Psoas muscle (tissue), 8 donors: ENCODE measurements around the gene PRKD2. TPM values are rescaled to one million over a fixed set of nuclear protein-coding genes. Genes with fewer than 3 reads are reported as not detected.

ENCODE experiments used
- ATAC-seq, 4 donors: fragments of 200-7000 bp; cut with Tn5 transposase; one replicate each; pipeline ENCODE4 v1.9.1; 2020; ENCODE audit warnings: moderate library complexity in 3 of 4, mild to moderate bottlenecking in 2 of 4
- DNase-seq, 2 donors: peaks; one replicate each; pipeline ENCODE4 v3.0.0-alpha.2; 2020
- H3K27ac ChIP-seq: fragments of 200-600 bp; one replicate; pipeline ENCODE4 v1.8.0; 2022
- H3K27me3 ChIP-seq, 3 donors: fragments of 200-600 bp in 1 of 3; one replicate each; pipeline versions ENCODE4 v1.6.1 to v1.8.0; 2013 to 2022; ENCODE audit warnings: low read length in 2 of 3, mild to moderate bottlenecking in 2 of 3, moderate library complexity in 1 of 3; ENCODE audit not compliant: insufficient read depth in 3 of 3
- H3K36me3 ChIP-seq, 2 donors: fragments of 200-600 bp in 1 of 2; one replicate each; pipeline versions ENCODE4 v1.6.1 to v1.8.0; 2013 to 2022; ENCODE audit warnings: low read depth in 1 of 2, mild to moderate bottlenecking in 1 of 2, moderate library complexity in 1 of 2; ENCODE audit not compliant: insufficient read depth in 1 of 2
- H3K4me1 ChIP-seq: fragments of 200-600 bp; one replicate; pipeline ENCODE4 v1.8.0; 2022
- H3K4me3 ChIP-seq: fragments of 200-600 bp; one replicate; pipeline ENCODE4 v1.8.0; 2022; ENCODE audit warnings: mild to moderate bottlenecking
- H3K9me3 ChIP-seq: fragments of 200-600 bp; one replicate; pipeline ENCODE4 v1.8.0; 2022
- CTCF ChIP-seq: fragments of 200-600 bp; IDR thresholded peaks from one replicate; pipeline ENCODE4 v1.8.0; 2022; ENCODE audit warnings: antibody characterized with exemption
- WGBS, 3 donors: extraction: QIAGEN DNeasy Blood & Tissue Kit; methylation state at CpG; one replicate each; pipeline versions ENCODE4 v1.1.6 to v1.1.7; 2013; 5-methylcytosine and 5-hydroxymethylcytosine counted together
- intact Hi-C, 2 donors: fragments of 100-400 bp; cut with DNase I; formaldehyde crosslinking; loops; one replicate each; pipeline versions ENCODE4 v1.11.0 to v1.14.2; 2022
- polyA plus RNA-seq, 3 donors: library from polyadenylated mRNA; stranded (reverse); fragments of 200-250 nt; gene quantifications; one replicate each; pipeline ENCODE4 v1.2.3, GENCODE V29; 2013
- total RNA-seq, 4 donors: library from RNA; stranded (reverse); fragmentation: NEBNext Ultra II Directional in 2 of 4; extraction: Animal tissue kit (Norgen Biotek cat#: 25700) in 2 of 4; gene quantifications; one replicate each; pipeline versions ENCODE4 v1.2.1 to v1.2.4, GENCODE V29; 2021 to 2023
- donor health status: healthy with polysubstance abuse.
- donor health status: DM: no; HTN: no; CAD: no; lungs with moderate emphysema.
- donor health status: Bipolar disorder and iron deficiency.
- donor health status: healthy.
- donor health status: DM: yes; HTN: yes; CAD: no.
- donor health status: DM: no; HTN: no; CAD: no.
- donor health status: DM: no; HTN: no; CAD: no.
- donor health status: DM: yes; HTN: yes; CAD: no.

The PRKD2 gene
- total and polyA plus RNA-seq, 7 donors, result 4.0 to 9.1 (median 6.9) TPM

- Histone ChIP-seq H3K36me3 (peaks cover 3 to 71% of the 10 kb centered on the region in 2 donors), H3K4me1 (no peaks in the 10 kb centered on the region), H3K4me3 (peak overlapping the region; percentile 38), H3K27me3 (no peaks in the 10 kb centered on the region), H3K27ac (no peak overlapping the region), H3K9me3 (no peaks in the 10 kb centered on the region)
- intact Hi-C loops, result no loop called here
- ATAC-seq (no peak), DNase-seq (no peak)
- WGBS, 3 donors, result 74 to 81% (median 80%) methylated on average over 8 to 9 of the region's 9 CpGs
- TF ChIP-seq CTCF, result no peak
Measured at GRCh38 chr19:46696866-46697203, 20.1 kb downstream of the PRKD2 start.

DNA sequence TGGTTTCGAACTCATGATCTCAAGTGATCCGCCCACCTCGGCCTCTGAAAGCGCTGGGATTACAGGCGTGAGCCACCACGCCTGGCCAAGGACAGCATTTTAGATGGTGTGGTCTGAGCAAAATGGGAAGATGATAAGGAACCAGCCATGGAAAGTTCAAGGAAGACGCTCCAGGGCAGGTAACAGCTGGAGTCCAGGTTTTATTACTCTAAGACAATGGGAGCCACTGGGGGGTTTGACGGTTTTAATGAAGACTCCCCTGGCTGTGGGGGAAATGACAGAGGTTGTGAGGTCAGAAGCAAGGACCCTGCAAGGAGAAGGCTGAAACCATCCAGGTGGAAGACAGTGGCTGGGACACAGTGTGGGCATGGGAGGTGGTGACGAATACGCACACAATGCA lies 20.9 kb downstream of the PRKD2 start:
- no peak for TF ChIP-seq CTCF
- 95% methylated on average over 10 of the region's 10 CpGs for WGBS, 3 donors
- Histone ChIP-seq H3K36me3 (peaks cover 3 to 71% of the 10 kb centered on the region in 2 donors), H3K27ac (no peak overlapping the region), H3K9me3 (no peaks in the 10 kb centered on the region), H3K4me3 (no peak overlapping the region), H3K4me1 (no peaks in the 10 kb centered on the region), H3K27me3 (no peaks in the 10 kb centered on the region)
- no peak for ATAC-seq
- DNase-seq, result no peak
- intact Hi-C loops, result no loop called here

DNA sequence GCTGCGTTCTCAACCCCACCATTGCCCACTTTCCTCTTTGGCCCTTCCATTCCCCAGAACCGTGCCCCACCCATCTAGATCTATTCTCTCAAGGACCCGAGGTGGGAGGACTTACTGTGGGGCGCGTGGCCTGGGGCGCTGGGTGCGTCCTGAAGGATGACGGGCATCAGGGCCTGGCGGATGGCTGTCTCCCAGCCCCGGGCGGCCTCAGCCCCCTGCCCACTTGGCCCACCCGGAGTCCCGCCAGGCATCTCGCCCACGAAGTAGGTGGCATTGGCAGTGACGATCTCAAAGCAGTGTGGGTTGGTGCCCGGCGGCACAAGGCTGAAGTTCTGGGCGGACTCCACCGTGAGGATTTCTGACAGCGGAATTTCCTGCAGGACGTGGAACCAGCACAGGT lies 23.2 kb downstream of the PRKD2 start:
- 94 to 98% (median 94%) methylated on average over 22 of the region's 22 CpGs for WGBS, 3 donors
- no peaks in the 10 kb centered on the region for H3K9me3 ChIP-seq
- no peaks in the 10 kb centered on the region for H3K27me3 ChIP-seq
- ATAC-seq, result no peak
- H3K4me1 ChIP-seq, result no peaks in the 10 kb centered on the region
- no peak overlapping the region for H3K27ac ChIP-seq
- no peak overlapping the region for H3K4me3 ChIP-seq
- intact Hi-C loops, result no loop called here
- no peak for TF ChIP-seq CTCF
- H3K36me3 ChIP-seq, result peaks cover 3 to 77% of the 10 kb centered on the region in 2 donors
- no peak for DNase-seq

DNA sequence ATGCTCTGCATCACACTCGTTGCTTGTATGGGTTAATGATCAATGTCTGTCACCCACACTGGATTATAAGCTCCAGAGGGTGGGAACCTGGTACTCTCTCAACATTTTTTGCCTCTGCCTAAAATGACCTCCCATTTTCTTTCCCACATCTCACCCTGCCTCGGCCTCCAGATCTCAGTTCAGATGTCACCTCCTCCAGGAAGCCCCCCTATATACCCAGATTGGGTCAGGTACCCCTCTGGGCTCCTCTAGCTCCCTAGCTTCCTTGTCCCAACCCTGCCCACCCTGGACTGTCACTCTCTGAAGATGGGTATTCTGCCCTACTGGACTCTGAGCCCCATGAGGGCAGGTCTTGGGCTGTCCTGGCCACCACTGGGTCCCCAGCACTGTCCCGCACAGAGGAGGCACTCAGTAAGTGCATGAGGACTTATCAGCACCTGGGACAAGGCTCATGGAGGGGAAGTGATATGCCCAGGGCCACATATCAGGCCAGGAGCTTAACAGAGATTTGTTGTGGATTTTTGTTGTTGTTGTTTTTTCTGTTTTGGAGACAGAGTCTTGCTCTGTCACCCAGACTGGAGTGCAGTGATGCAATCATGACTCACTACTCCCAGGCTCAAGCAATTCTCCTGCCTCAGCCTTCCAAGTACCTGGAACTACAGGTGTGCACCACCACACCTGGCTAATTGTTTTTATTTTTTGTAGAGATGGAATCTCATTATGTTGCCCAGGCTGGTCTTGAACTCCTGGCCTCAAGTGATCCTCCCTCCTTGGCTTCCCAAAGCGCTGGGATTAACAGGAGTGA lies 23.8 kb downstream of the PRKD2 start:
- H3K27ac ChIP-seq, result no peak overlapping the region
- H3K9me3 ChIP-seq, result no peaks in the 10 kb centered on the region
- WGBS, 3 donors, result 88 to 92% (median 90%) methylated on average over 4 of the region's 4 CpGs
- H3K36me3 ChIP-seq, result peaks cover 3 to 82% of the 10 kb centered on the region in 2 donors
- intact Hi-C loops, result no loop called here
- H3K4me1 ChIP-seq, result no peaks in the 10 kb centered on the region
- DNase-seq, result no peak
- H3K4me3 ChIP-seq, result no peak overlapping the region
- ATAC-seq, result no peak
- no peak for TF ChIP-seq CTCF
- H3K27me3 ChIP-seq, result no peaks in the 10 kb centered on the region

DNA sequence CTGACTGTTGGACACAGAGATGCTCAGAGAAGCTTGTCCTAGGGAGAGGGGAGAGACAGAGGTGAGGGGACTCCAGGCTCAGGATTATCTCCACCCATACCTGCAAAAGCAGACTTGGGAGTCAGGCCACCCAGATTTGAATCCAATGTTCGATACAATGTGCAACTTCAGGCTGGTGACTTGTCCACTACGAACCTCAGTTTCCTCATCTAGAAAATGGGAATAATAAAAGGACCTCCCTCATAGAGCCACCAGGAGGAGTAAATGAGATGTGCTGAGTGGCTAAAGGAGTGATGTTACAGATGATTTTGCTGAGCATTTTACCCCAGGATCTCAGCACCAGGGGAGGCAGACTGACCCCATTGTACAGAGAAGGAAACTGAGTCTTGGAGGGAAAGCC lies 25.0 kb downstream of the PRKD2 start:
- intact Hi-C loops, result no loop called here
- no peak overlapping the region for H3K27ac ChIP-seq
- no peak overlapping the region for H3K4me3 ChIP-seq
- H3K4me1 ChIP-seq, result no peaks in the 10 kb centered on the region
- peaks cover 6 to 92% of the 10 kb centered on the region in 2 donors for H3K36me3 ChIP-seq
- no peaks in the 10 kb centered on the region for H3K9me3 ChIP-seq
- no peak for DNase-seq
- ATAC-seq, result no peak
- H3K27me3 ChIP-seq, result no peaks in the 10 kb centered on the region
- WGBS, 3 donors, result 97 to 99% (median 97%) methylated on average over 2 of the region's 2 CpGs
- no peak for TF ChIP-seq CTCF
